HG02642 (cell line): Measurements from ENCODE around the gene RAI1.
A peak's percentile ranks its signal among the peaks of the same experiment; 100 is the strongest.

Source experiments
- ATAC-seq: cut with Tn5 transposase; IDR thresholded peaks from one replicate; pipeline ENCODE4 v1.9.1; 2021; ENCODE audit warnings: mild to moderate bottlenecking; ENCODE audit not compliant: unreplicated experiment, poor library complexity

RAI1 gene

DNA sequence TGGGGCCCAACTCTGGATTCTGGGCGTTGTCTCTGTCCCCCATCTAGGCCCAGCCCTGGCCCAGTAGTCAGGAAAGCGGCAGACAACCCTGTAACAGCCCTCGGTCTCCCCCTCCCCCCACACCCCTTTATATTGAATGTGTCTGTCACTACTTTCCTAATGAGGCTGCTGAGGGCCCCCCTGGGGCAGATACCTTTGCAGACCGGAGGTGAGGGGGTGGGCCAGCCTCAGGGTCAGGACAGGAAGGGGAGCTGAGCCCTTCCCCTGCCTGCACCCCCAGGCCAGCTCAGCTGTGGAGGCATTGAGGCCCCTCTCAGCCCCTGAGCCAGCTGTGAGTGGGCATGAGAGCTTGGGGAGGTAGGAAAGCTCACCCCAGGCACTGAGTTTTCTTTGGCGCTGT lies 17.1 kb downstream of the RAI1 start:
- ATAC-seq: no peak

DNA sequence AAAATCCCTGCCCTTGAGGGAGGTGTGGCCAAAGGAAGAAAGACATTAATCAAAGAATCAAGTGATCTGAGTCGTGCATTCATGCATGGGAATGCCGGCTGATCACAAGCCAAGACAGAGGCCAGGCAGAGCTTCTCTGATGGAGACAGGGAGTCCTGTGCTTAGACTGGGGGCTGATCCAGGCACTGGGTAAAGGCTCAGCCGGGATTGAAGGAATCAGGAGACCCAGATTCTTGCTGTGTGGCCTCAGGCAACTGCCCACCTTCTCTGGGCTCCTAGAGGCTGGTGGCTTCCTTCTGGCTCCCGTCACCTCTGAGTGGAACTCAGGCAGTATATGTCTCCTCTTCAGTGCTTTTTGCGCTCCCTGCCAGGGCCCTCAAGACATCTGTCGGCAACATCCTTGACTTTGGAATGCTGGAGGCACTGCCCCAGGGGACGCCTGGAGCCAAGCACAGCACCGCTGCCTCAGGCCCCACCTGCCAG lies 17.7 kb downstream of the RAI1 start:
- ATAC-seq: no peak

- no peak for ATAC-seq
Observed at GRCh38 chr17:17699491-17699890, 18.2 kb downstream of the RAI1 start.

GRCh38 chr17:17700251-17700969 lies 19.2 kb downstream of the RAI1 start:
- no peak for ATAC-seq

DNA sequence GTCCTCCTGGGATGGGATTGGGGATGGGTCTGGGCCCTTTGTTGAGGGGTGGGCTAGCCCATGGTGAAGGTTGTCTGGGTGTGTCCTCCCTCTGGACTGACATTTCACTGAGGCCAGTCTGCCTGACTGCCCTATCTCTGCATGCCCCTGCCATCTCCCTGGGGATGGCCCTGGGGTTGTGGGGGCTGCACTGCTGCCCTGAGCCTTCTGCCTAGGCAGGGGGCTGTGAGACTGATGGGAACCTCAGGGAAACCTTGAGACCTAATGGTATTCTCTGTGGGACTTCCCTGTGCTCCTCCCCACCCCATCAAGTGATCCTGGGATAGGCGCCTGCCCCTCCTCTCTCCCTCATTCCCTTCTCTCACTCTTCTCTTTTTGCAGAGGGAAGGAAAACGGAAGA lies 19.9 kb downstream of the RAI1 start:
- ATAC-seq: no peak

DNA sequence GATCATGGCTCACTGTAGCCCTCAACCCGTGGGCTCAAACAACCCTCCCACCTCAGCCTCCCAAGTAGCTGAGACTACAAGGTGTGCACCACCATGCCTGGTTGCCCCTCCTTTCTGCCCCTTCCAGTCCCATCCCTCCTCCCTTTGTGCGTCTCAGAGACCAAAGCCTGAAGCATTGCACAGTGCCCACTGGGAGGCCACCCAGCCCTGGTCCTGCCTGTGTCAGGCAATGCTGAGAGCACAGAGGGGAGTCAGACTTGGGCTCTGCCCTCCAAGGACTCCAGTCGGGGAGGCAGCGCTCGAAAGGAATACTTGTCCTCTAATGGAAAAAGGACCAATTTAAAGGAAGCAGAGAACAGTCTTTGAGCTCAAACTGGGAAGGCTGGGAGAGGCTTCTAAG lies 20.4 kb downstream of the RAI1 start:
- no peak for ATAC-seq

GRCh38 chr17:17702449-17703139 lies 21.3 kb downstream of the RAI1 start:
- no peak for ATAC-seq

- no peak for ATAC-seq
Observed at GRCh38 chr17:17703140-17703919, 22.1 kb downstream of the RAI1 start.

GRCh38 chr17:17704931-17705330 lies 23.7 kb downstream of the RAI1 start:
- ATAC-seq: no peak

DNA sequence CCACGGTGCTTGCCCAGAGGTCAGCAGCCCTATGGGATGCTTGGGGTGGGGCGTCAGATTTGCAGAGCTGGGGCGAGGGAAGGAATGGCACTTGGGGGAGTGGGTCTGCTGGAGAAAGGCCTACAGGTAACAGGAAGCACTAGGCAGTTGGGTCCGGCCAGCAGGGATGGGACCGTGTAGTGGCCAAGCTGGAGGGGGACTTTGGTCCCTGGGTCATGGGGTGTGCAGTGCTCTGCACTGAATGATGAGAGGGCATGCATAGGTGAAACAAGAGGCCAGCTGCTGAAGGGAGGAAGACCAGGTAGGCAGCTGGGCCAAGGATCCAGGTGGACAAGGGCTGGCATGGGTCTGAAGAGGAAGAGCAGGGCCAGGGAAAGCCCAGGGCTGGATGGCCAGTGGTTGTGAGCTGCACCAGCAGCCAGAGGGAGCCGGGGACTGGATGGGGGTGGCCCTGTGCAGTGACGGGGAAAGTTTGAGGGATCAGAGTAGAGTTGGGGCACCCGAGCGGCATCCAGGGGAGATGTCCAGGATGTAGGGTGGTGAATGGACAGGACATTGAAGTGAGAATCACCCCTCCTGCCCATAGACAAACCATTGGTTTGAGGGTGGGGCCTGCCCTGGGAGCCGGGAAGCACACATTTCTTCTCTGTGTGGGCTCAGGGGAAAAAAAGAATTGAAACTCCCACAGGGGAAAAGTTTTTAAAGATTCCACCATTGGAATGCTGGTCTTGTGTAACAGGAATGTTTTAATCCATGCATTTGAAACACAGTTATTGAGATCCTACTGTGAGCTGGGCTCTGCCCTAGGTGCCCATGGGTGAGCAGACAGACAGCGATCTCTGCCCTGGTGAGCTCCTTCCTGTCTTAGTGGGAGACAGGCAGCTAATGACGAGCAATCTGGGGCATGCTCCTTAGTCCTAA lies 25.1 kb downstream of the RAI1 start:
- no peak for ATAC-seq

DNA sequence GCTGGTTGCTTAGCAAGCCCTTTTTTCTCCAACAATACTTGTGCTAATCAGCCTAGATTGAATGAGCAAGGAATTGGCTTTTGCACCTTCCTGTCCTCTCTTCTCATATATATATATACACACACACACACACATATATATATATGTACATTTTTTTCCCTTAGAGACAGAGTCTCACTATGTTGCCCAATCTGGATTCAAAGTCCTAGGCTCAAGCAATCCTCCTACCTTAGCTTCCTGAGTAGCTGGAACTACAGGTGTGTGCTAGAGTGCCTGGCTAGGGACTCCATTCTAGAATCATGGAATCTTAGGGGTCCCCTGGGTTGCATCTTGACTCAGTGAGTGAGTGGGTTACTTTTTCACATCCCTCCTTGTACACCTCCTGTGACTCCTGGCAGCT lies 27.0 kb downstream of the RAI1 start:
- no peak for ATAC-seq

- no peak for ATAC-seq
Observed at GRCh38 chr17:17708816-17709215, 27.6 kb downstream of the RAI1 start.

DNA sequence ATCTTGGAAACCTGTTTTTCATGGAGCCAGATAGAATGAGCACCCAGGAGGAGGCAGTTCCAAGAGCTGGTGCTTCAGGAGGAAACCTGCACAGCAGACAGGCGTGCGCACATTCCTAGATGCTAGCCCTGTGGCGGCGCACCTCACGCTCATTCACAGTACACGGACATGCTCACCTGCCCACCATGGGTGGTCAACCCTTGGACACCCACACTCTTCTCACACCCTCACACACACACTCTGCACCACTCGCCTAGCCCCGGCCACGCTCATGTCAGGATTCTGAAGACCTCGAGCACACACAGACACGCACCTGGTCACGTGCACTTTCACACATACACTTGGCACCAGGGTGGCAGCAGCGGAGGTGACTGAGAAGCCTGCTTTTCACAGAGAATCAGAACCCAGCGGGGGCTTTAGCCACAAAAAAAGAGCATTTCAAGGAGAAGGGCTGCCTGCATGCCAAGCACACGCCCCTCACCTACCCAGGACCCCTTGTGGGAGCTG lies 28.6 kb downstream of the RAI1 start:
- no peak for ATAC-seq

- no peak for ATAC-seq
Observed at GRCh38 chr17:17710355-17710727, 29.1 kb downstream of the RAI1 start.

GRCh38 chr17:17710728-17711541 lies 29.7 kb downstream of the RAI1 start:
- ATAC-seq: no peak

GRCh38 chr17:17711641-17712162 lies 30.4 kb downstream of the RAI1 start:
- no peak for ATAC-seq

- peak; percentile 72 for ATAC-seq
Observed at GRCh38 chr17:17712268-17712924, 31.1 kb downstream of the RAI1 start.

DNA sequence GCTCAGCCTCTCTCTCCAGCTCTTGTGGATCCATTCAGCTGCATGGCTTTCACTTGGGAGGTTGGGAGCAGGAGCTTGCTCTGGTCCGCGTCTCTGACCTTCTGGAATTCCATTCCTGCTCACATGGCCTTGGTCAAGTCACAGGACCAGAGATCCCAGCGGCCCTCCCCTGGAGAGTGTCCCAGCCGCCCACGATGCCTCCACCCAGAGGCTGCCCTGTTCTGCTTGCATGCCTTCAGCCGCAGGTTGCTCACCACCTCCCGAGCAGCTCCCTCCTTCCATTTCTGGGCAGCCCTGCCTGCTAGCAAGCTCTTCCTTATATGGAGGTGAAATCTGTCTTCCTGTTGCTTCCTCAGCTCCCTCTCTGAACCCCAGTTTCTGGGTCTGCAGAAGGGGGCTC lies 32.6 kb downstream of the RAI1 start:
- ATAC-seq: no peak
